Coronary artery (tissue), 2 donors: ENCODE results near the gene DTNA.
A peak's percentile ranks its signal among the peaks of the same experiment; 100 is the strongest.

Experiments
- DNase-seq: peaks from one replicate; pipeline ENCODE4 v3.0.0-alpha.2; 2017; ENCODE audit warnings: low spot score
- H3K27ac ChIP-seq, 2 donors: fragments of 200-600 bp; sonication (generic); one replicate each; pipeline ENCODE4 v1.5.1; 2016 to 2019
- H3K4me3 ChIP-seq: fragments of 200-600 bp; sonication (generic); 2 replicates; pipeline ENCODE4 v1.5.1; 2016; ENCODE audit warnings: mild to moderate bottlenecking, moderate library complexity
- TF ChIP-seq, protein P1 (sequence below): fragments of 200-600 bp; sonication (generic); IDR thresholded peaks from one replicate; pipeline ENCODE4 v1.5.1; 2019; ENCODE audit warnings: antibody characterized with exemption

DTNA gene

DNA sequence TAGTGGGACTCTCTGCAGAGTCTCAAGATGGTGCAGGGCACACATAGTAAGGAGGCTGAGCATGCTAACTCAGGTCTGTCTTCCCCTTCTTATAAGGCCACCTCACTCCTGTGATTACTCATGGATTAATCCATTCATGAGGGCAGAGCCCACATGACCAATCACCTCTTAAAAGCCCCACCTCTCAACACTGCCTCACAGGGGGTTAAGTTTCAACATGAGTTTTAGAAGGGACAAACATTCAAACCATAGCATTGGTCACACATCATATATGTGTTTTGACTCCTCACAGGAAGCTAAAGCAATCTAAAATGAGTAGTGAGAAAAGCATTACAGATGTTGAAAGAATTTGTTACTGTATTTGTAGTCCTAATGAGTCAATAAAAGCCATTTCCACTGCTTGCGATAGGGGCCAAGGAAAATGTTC is 57.5 kb downstream of the DTNA start:
- TF ChIP-seq, protein P1, sequence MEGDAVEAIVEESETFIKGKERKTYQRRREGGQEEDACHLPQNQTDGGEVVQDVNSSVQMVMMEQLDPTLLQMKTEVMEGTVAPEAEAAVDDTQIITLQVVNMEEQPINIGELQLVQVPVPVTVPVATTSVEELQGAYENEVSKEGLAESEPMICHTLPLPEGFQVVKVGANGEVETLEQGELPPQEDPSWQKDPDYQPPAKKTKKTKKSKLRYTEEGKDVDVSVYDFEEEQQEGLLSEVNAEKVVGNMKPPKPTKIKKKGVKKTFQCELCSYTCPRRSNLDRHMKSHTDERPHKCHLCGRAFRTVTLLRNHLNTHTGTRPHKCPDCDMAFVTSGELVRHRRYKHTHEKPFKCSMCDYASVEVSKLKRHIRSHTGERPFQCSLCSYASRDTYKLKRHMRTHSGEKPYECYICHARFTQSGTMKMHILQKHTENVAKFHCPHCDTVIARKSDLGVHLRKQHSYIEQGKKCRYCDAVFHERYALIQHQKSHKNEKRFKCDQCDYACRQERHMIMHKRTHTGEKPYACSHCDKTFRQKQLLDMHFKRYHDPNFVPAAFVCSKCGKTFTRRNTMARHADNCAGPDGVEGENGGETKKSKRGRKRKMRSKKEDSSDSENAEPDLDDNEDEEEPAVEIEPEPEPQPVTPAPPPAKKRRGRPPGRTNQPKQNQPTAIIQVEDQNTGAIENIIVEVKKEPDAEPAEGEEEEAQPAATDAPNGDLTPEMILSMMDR: no peak
- Histone ChIP-seq H3K27ac (no peak overlapping the region), H3K4me3 (no peak overlapping the region)
- no peak for DNase-seq

DNA sequence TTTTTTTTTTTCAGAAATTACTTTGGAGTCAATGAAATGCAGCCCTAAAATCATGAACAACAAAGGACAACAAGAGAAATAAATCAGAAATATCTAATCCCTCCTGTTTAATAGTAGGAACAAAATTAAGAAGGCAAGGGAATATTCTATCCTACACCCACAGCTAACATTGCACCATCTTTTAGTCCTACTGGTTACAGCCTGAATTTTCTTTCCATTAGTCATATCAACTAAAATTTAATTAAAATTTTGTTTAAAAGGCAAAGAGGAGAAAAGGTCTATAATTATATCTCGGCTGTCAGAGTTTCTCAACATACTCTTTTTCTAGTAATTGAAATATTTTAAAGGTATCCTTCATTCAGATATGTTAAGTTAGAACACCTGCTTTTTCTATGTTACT is 61.9 kb downstream of the DTNA start:
- Histone ChIP-seq H3K27ac (no peak overlapping the region), H3K4me3 (no peak overlapping the region)
- DNase-seq: no peak
- TF ChIP-seq, protein P1: no peak

DNA sequence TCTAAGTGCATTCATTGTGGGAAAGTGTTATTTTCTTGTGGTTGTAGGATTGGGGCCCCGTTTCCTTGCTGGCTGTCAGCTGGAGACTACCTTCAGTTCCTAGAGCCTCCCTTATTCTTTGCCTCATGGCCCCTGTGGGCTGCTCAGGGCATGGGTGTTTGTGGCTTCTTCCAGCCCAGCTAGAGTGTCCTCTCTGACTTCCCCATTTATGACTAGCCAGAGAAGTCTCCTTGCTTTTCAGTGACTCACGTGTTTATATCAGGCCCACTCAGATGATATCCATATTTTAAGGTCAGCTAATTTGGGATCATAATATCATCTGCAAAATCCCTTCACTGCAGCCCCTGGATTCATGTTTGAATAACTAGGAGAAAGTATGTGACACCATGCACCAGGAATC is 62.8 kb downstream of the DTNA start:
- peak overlapping the region in 1 of 2 donors; percentile 61 for H3K27ac ChIP-seq
- no peak for DNase-seq
- H3K4me3 ChIP-seq: peak overlapping the region; percentile 42
- TF ChIP-seq, protein P1: no peak

DNA sequence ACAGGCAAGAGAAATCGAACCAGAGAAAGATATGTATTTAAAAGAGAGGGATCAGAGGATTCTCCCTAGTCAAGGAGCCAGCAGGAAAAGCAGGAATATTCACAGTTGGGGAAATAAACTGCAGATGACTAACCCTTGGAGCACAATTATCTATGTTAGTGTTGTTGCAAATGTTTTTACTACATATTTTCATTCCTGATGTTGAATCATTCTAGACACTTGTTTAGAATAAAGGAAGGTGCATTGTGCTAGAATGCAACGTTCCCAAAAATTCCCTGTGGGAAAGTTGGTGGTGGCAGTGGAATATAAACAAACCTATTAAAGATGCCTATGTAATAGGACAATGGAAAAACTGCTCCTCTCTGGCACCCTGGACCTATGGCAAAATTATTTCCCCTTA is 63.3 kb downstream of the DTNA start:
- TF ChIP-seq, protein P1: no peak
- Histone ChIP-seq H3K4me3 (peak overlapping the region; percentile 42), H3K27ac (peak overlapping the region in 1 of 2 donors; percentile 61)
- no peak for DNase-seq

DNA sequence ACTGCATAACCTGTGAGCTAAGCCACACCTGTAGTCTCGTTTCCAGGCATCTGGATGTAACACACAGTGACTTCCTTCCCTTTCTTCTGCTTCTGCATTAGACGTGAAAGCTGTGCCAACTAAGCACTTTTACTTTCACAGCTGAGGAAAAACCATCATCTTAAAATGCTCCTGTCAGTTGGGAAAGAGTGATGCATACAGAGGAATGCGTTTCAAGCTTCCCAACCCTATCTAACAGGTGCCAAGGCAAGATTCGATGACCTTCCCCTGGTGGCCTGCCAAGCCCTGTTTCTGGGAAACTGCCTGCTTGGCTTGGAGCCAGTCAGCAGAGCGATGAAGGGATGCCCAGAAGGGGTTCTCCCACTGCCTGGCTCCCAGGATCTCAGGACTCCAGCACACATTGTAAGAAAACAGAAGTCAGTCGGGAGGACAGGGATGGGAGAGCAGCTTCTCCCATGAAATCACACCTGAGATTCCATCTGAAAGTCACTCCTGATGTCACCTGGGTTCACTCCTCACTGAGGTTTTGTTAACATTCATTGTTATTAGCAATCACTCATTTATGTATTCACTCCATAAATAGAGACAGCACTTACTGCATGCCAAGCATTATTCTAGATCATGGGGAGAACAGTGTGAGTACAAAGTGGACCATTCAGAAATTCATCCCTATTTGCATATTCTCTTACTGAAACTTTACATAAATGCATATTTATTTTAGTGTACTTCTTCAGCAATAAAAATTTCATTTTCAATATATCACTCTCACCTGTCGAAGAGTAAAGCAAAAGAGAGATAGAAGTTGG is 64.1 kb downstream of the DTNA start:
- TF ChIP-seq, protein P1: no peak
- H3K27ac ChIP-seq: peak overlapping the region in 1 of 2 donors; percentile 61
- DNase-seq: no peak
- H3K4me3 ChIP-seq: peak overlapping the region; percentile 42

DNA sequence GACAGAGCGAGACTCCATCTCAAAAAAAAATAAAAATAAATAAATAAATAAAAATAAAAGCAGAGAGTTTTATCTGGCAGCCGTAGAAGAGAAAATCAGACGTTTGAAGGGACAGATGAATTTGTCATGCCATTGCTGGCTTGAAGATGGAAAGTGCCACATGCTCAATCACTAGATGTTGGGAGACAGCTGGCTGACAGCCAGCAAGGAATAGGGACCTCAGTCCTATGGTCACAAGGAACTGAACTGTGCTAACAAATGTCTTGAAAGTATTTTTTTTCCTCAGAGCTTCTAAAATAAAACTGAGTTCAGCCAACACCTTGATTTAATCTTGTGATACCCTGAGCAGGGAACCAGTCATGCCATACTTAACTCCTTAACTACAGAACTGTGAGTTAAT is 65.4 kb downstream of the DTNA start:
- TF ChIP-seq, protein P1: no peak
- Histone ChIP-seq H3K4me3 (no peak overlapping the region), H3K27ac (no peak overlapping the region)
- no peak for DNase-seq

DNA sequence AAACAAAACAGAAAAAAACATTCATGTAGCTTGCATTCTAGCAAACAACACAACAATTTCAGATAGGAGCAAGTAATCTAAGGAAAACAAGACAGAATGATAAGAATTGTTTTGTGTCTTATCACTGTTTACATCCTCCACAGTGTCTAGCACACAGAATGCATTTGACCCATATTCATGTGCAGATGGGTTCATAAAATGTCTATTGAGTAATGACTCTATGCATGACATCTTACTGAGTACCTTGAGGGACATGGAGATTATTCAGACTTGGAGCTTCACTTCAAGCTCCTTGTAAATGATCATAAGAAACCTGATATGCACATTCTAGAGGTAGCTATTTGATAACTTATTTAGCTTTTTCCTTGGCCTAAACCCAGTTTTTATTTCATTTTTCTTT is 69.0 kb downstream of the DTNA start:
- TF ChIP-seq, protein P1: no peak
- Histone ChIP-seq H3K4me3 (no peak overlapping the region), H3K27ac (no peak overlapping the region)
- DNase-seq: no peak
